Measurements from ENCODE around the gene MGME1. TPM values are rescaled to one million over a fixed set of nuclear protein-coding genes. Genes with fewer than 3 reads are reported as not detected.

The MGME1 gene, protein sequence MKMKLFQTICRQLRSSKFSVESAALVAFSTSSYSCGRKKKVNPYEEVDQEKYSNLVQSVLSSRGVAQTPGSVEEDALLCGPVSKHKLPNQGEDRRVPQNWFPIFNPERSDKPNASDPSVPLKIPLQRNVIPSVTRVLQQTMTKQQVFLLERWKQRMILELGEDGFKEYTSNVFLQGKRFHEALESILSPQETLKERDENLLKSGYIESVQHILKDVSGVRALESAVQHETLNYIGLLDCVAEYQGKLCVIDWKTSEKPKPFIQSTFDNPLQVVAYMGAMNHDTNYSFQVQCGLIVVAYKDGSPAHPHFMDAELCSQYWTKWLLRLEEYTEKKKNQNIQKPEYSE
- total RNA-seq = 20.3 and 24.6 TPM in 2 replicates
- long read RNA-seq, transcript MGME1-203 (5 exons, 2,336 nt) = major isoform, 74 of 139 reads
- long read RNA-seq, transcript MGME1-205 (3 exons, 740 nt) = minor isoform, 6 of 139 reads
- long read RNA-seq, partial matches to known transcripts = 34 of 139 reads
- long read RNA-seq, other reads (novel, unspliced or antisense) = 24 of 139 reads

DNA sequence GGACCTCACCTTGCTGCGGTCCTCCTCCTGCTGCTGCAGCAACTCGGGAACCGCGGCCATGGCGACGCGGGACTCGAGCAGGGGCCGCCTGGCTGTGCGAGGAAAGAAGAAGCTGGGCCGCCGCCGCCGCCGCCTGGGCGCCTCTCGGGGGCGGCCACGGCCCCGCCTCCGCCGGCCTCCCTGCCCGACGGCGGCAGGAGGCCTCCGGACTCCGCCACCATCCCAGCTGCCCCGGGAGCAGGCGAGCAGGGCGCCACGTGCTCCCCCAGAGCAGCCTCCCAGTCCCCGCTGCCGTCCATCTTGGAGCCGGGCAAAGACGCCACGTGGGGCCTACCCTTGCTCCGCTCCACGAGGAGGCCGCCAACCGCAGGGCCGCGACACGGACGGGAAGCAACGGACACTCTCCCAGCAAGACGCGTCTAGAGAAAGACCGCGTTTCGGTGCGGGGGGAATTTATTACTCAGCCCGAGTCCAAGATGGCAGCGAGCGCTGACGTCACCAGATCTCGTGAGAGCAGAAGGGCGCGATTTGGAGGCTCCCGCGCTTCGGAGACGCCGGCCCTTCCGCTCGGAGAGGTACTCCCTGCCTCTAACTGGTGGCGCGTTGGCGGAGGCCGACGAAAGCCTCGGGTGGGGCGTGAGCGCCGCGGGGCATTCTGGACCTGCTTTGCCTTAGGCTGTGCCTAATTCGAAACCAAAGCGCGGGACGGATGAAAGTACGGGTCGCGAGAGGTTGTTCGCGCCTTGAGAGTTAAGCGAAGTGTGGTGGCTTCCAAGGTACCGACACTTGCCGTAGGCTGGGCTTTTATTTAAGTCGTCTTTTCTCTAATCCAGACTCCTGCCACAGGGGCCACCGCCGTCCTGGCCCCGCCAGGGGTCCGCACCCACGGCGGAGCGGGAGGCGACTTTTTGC is at the start of gene MGME1, which contains the start of gene SNX5:
TSS of gene MGME1 (plus strand) at position 653 of the 912 bp plus-strand sequence. CDS start 842 bp downstream, outside the sequence.
TSS of gene SNX5 (minus strand) at position 429 of the 912 bp plus-strand sequence. CDS start at position 60, 369 bp downstream.
- peak; percentile 98 for DNase-seq (ENCODE audit: low spot score, unreplicated experiment)
- Mint-ChIP-seq H3K4me3 (ENCODE audit: low read depth) (peak within 1 kb of the TSS; percentile 87), H3K9me3 (ENCODE audit: low read depth) (no peaks in the 10 kb centered on the region), H3K27ac (peak within 1 kb of the TSS; percentile 99), H3K36me3 (ENCODE audit: insufficient read depth) (peaks cover 5% of the 10 kb centered on the region), H3K4me1 (ENCODE audit: low read depth) (peaks cover 65% of the 10 kb centered on the region), H3K27me3 (no peaks in the 10 kb centered on the region)
- TF ChIP-seq, protein P1, sequence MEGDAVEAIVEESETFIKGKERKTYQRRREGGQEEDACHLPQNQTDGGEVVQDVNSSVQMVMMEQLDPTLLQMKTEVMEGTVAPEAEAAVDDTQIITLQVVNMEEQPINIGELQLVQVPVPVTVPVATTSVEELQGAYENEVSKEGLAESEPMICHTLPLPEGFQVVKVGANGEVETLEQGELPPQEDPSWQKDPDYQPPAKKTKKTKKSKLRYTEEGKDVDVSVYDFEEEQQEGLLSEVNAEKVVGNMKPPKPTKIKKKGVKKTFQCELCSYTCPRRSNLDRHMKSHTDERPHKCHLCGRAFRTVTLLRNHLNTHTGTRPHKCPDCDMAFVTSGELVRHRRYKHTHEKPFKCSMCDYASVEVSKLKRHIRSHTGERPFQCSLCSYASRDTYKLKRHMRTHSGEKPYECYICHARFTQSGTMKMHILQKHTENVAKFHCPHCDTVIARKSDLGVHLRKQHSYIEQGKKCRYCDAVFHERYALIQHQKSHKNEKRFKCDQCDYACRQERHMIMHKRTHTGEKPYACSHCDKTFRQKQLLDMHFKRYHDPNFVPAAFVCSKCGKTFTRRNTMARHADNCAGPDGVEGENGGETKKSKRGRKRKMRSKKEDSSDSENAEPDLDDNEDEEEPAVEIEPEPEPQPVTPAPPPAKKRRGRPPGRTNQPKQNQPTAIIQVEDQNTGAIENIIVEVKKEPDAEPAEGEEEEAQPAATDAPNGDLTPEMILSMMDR (IDR thresholded peaks at IDR 0.05; ENCODE audit: unreplicated experiment) = no peak

- no peak for DNase-seq (ENCODE audit: low spot score, unreplicated experiment)
- TF ChIP-seq, protein P1 (IDR thresholded peaks at IDR 0.05; ENCODE audit: unreplicated experiment) = no peak
- Mint-ChIP-seq H3K4me3 (ENCODE audit: low read depth) (no peak overlapping the region), H3K9me3 (ENCODE audit: low read depth) (no peaks in the 10 kb centered on the region), H3K27ac (no peak overlapping the region), H3K36me3 (ENCODE audit: insufficient read depth) (no peaks in the 10 kb centered on the region), H3K27me3 (peaks cover 9% of the 10 kb centered on the region), H3K4me1 (ENCODE audit: low read depth) (no peaks in the 10 kb centered on the region)
Measured at GRCh38 chr20:17919149-17919548, 49.7 kb upstream of the MGME1 start.

- H3K4me1 Mint-ChIP-seq (ENCODE audit: low read depth) = peaks cover 10% of the 10 kb centered on the region
- H3K36me3 Mint-ChIP-seq (ENCODE audit: insufficient read depth) = no peaks in the 10 kb centered on the region
- peaks cover 10% of the 10 kb centered on the region for H3K27me3 Mint-ChIP-seq
- DNase-seq (ENCODE audit: low spot score, unreplicated experiment) = no peak
- no peak overlapping the region for H3K27ac Mint-ChIP-seq
- no peak overlapping the region for H3K4me3 Mint-ChIP-seq (ENCODE audit: low read depth)
- TF ChIP-seq, protein P1 (IDR thresholded peaks at IDR 0.05; ENCODE audit: unreplicated experiment) = no peak
- H3K9me3 Mint-ChIP-seq (ENCODE audit: low read depth) = no peaks in the 10 kb centered on the region
Measured at GRCh38 chr20:17921774-17922173, 47.0 kb upstream of the MGME1 start.

DNA sequence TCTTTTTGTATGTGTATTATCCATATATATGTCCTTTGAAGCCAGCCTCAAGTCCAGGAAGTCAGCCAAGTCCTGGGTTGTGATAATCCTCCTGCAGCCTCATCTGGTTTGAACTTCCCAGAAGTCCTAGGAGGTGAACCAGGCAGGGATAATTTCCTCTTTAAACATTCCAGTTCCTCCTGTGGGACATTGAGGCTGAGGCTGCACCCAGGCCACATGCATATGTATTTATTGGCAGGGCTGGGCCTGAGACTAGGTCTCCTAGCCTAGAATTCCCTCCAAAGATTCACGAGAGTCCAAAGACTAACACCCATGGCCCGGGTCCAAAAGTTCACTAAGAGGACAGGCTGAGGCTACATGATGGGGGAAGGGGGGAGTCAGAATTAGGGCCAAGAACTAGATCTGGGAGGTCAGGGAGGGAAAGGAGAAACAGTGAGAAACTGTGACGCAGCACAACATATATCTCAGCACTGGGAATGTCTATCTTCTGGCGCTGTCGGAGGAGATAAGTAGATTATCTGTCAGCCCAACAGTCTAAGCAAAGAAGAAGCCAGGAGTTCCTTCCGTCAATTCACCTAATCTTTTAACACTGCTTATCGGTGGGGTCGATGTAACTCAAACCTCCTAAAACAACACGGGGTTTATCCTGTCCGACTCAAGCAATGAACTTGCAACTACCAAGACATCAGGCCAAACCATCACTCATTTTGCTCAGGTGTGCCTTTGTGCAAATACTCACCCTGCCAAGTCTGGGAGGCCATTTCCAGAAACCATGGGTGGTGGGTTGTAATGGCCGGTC is 43.5 kb upstream of the MGME1 start:
- TF ChIP-seq, protein P1 (IDR thresholded peaks at IDR 0.05; ENCODE audit: unreplicated experiment) = no peak
- peaks cover 30% of the 10 kb centered on the region for H3K4me1 Mint-ChIP-seq (ENCODE audit: low read depth)
- no peak overlapping the region for H3K27ac Mint-ChIP-seq

More for the DNA sequence above, 43.5 kb upstream of the MGME1 start:
- Mint-ChIP-seq H3K4me3 (ENCODE audit: low read depth) (no peak overlapping the region), H3K27me3 (peaks cover 13% of the 10 kb centered on the region), H3K9me3 (ENCODE audit: low read depth) (no peaks in the 10 kb centered on the region), H3K36me3 (ENCODE audit: insufficient read depth) (no peaks in the 10 kb centered on the region)
- DNase-seq (ENCODE audit: low spot score, unreplicated experiment) = no peak

Measured in progenitor cell of endocrine pancreas (in vitro differentiated cells).